Gastrocnemius medialis (tissue), 4 donors: Measurements from ENCODE around the gene TFAP2A. TPM values are rescaled to one million over a fixed set of nuclear protein-coding genes. Genes with fewer than 3 reads are reported as not detected.

Source experiments
- ATAC-seq, 2 donors: fragments of 150-250 bp; one replicate each; pipeline ENCODE4 v1.9.1; 2016
- DNase-seq, 2 donors: peaks; one replicate each; pipeline ENCODE4 v3.0.0-alpha.2; 2019
- H3K27ac ChIP-seq, 4 donors: fragments of 200-600 bp; sonication (generic); 1 replicate in 1 of 4; 2 replicates in 3 of 4; pipeline ENCODE4 v1.5.1; 2016 to 2018; ENCODE audit warnings: mild to moderate bottlenecking in 2 of 4, moderate library complexity in 1 of 4
- H3K27me3 ChIP-seq, 3 donors: fragments of 200-600 bp; sonication (generic) in 2 of 3; 1 replicate in 1 of 3; 2 replicates in 2 of 3; pipeline versions ENCODE4 v1.5.1 to v1.6.0; 2016 to 2019; ENCODE audit warnings: mild to moderate bottlenecking in 1 of 3, moderate library complexity in 1 of 3
- H3K36me3 ChIP-seq, 2 donors: fragments of 200-600 bp; sonication (generic) in 1 of 2; one replicate each; pipeline ENCODE4 v1.5.1; 2017 to 2018
- H3K4me1 ChIP-seq, 2 donors: fragments of 200-600 bp; sonication (generic) in 1 of 2; one replicate each; pipeline ENCODE4 v1.5.1; 2016 to 2017; ENCODE audit warnings: mild to moderate bottlenecking in 2 of 2
- H3K4me3 ChIP-seq, 4 donors: fragments of 200-600 bp; sonication (generic) in 3 of 4; 1 replicate in 1 of 4; 2 replicates in 3 of 4; pipeline ENCODE4 v1.5.1; 2016 to 2019; ENCODE audit warnings: mild to moderate bottlenecking in 2 of 4
- H3K9me3 ChIP-seq, 3 donors: fragments of 200-600 bp; sonication (generic) in 2 of 3; 1 replicate in 1 of 3; 2 replicates in 2 of 3; pipeline ENCODE4 v1.5.1; 2016 to 2019
- CTCF ChIP-seq, 5 experiments: fragments of 450-650 bp in 3 of 5; fragments of 200-600 bp in 2 of 5; sonication (generic) in 2 of 5; IDR thresholded peaks in 4 of 5; conservative IDR thresholded peaks in 1 of 5; 1 replicate in 4 of 5; 2 replicates in 1 of 5; pipeline ENCODE4 v1.5.1; 2016 to 2019; ENCODE audit warnings: antibody characterized with exemption in 5 of 5, mild to moderate bottlenecking in 3 of 5, moderate library complexity in 3 of 5
- POLR2A ChIP-seq, 2 donors: fragments of 450-650 bp; IDR thresholded peaks; one replicate each; pipeline ENCODE4 v1.6.1; 2017; ENCODE audit warnings: antibody characterized with exemption in 2 of 2, mild to moderate bottlenecking in 2 of 2, moderate library complexity in 2 of 2
- in situ Hi-C, 4 donors: fragments of 200-750 bp; cut with MboI; loops; one replicate each; pipeline versions ENCODE4 v1.15.0 to v1.8.0; 2017; ENCODE audit warnings: low sequenced_read_pairs in 4 of 4
- intact Hi-C: fragments of 100-400 bp; cut with DNase I; formaldehyde crosslinking; loops from one replicate; pipeline ENCODE4 v1.15.1; 2023; ENCODE audit warnings: low total_unique reads
- total RNA-seq, 4 donors: library from RNA; depleted of rRNA; stranded (reverse); fragments of >200 nt; gene quantifications; one replicate each; pipeline versions ENCODE4 v1.1.0 to v1.2.3, GENCODE V29; 2016

Gene TFAP2A
- total RNA-seq, 4 donors from 2014 or later = not detected

- in situ Hi-C loops = no loop called here
- Histone ChIP-seq H3K4me1 (no peaks in the 10 kb centered on the region), H3K4me3 (no peak overlapping the region), H3K27me3 (peaks cover 99 to 100% (median 100%) of the 10 kb centered on the region in 3 donors), H3K36me3 (no peaks in the 10 kb centered on the region), H3K9me3 (no peaks in the 10 kb centered on the region), H3K27ac (no peak overlapping the region)
- ATAC-seq (no peak), DNase-seq (no peak)
- intact Hi-C loops = no loop called here
- TF ChIP-seq POLR2A (IDR thresholded peaks at IDR 0.05) = no peak
- TF ChIP-seq CTCF (IDR thresholded peaks at IDR 0.05 in 4 of 5, conservative IDR thresholded peaks at IDR 0.05 in 1 of 5) = no peak
Observed at GRCh38 chr6:10390495-10391298, 24.2 kb downstream of the TFAP2A start.

- Histone ChIP-seq H3K4me3 (no peak overlapping the region), H3K4me1 (no peaks in the 10 kb centered on the region), H3K9me3 (no peaks in the 10 kb centered on the region), H3K27me3 (peaks cover 99 to 100% (median 100%) of the 10 kb centered on the region in 3 donors), H3K27ac (no peak overlapping the region), H3K36me3 (no peaks in the 10 kb centered on the region)
- in situ Hi-C loops = no loop called here
- DNase-seq = no peak
- no peak for TF ChIP-seq CTCF (IDR thresholded peaks at IDR 0.05 in 4 of 5, conservative IDR thresholded peaks at IDR 0.05 in 1 of 5)
- no peak for TF ChIP-seq POLR2A (IDR thresholded peaks at IDR 0.05)
- no peak for ATAC-seq
- intact Hi-C loops = no loop called here
Observed at GRCh38 chr6:10389739-10390494, 25.0 kb downstream of the TFAP2A start.

- peaks cover 0 to 3% of the 10 kb centered on the region in 2 donors for H3K4me1 ChIP-seq
- DNase-seq (no peak), ATAC-seq (no peak)
- in situ Hi-C loops = no loop called here
- no peaks in the 10 kb centered on the region for H3K9me3 ChIP-seq
- H3K27me3 ChIP-seq = peaks cover 99 to 100% (median 100%) of the 10 kb centered on the region in 3 donors
- H3K4me3 ChIP-seq = no peak overlapping the region
- intact Hi-C loops = no loop called here
- TF ChIP-seq CTCF (IDR thresholded peaks at IDR 0.05 in 4 of 5, conservative IDR thresholded peaks at IDR 0.05 in 1 of 5) (no peak), POLR2A (IDR thresholded peaks at IDR 0.05) (no peak)
- H3K36me3 ChIP-seq = no peaks in the 10 kb centered on the region
- H3K27ac ChIP-seq = no peak overlapping the region
Observed at GRCh38 chr6:10386756-10387654, 27.9 kb downstream of the TFAP2A start.

GRCh38 chr6:10386220-10386619 is 28.7 kb downstream of the TFAP2A start:
- H3K9me3 ChIP-seq = no peaks in the 10 kb centered on the region
- TF ChIP-seq CTCF (IDR thresholded peaks at IDR 0.05 in 4 of 5, conservative IDR thresholded peaks at IDR 0.05 in 1 of 5) (no peak), POLR2A (IDR thresholded peaks at IDR 0.05) (no peak)
- ATAC-seq (no peak), DNase-seq (no peak)
- H3K36me3 ChIP-seq = no peaks in the 10 kb centered on the region
- intact Hi-C loops = no loop called here
- H3K27me3 ChIP-seq = peaks cover 99 to 100% (median 100%) of the 10 kb centered on the region in 3 donors
- H3K4me1 ChIP-seq = peaks cover 0 to 3% of the 10 kb centered on the region in 2 donors
- H3K4me3 ChIP-seq = no peak overlapping the region
- no peak overlapping the region for H3K27ac ChIP-seq
- in situ Hi-C loops = no loop called here
